Activated naive CD4-positive, alpha-beta T cell treated with anti-CD3 and anti-CD28 coated beads for 36 hours (primary cell): ENCODE data around the gene KRTAP9-7. TPM values are rescaled to one million over a fixed set of nuclear protein-coding genes. Genes with fewer than 3 reads are reported as not detected.

Experiments
- CTCF ChIA-PET: fragments of 350-600 bp; sonication (Branson Sonifier 250); formaldehyde crosslinking; loops from one replicate; lab custom pipeline; 2021; ENCODE audit warnings: antibody characterized with exemption; lab: Charles Lee
- DNase-seq: peaks from one replicate; pipeline ENCODE4 v3.0.0-alpha.2; 2020
- H3K27ac Mint-ChIP-seq: one replicate; pipeline ENCODE4 v1.8.0; 2021; ENCODE audit warnings: mild to moderate bottlenecking, mixed read lengths
- H3K27me3 Mint-ChIP-seq: one replicate; pipeline ENCODE4 v1.8.0; 2021; ENCODE audit warnings: low read depth, mixed read lengths
- H3K36me3 Mint-ChIP-seq: one replicate; pipeline ENCODE4 v1.8.0; 2021; ENCODE audit warnings: low read depth, mixed read lengths
- H3K4me1 Mint-ChIP-seq: one replicate; pipeline ENCODE4 v1.8.0; 2021; ENCODE audit warnings: low read depth, mixed read lengths
- H3K4me3 Mint-ChIP-seq: one replicate; pipeline ENCODE4 v1.8.0; 2021; ENCODE audit warnings: mild to moderate bottlenecking, moderate library complexity, mixed read lengths
- H3K9me3 Mint-ChIP-seq: one replicate; pipeline ENCODE4 v1.8.0; 2021; ENCODE audit warnings: mixed read lengths
- intact Hi-C: fragments of 100-400 bp; cut with micrococcal nuclease; formaldehyde crosslinking; loops from one replicate; pipeline ENCODE4 v1.15.1; 2023
- total RNA-seq, 2 experiments: library from RNA; stranded (reverse); gene quantifications; one replicate each; pipeline ENCODE4 v1.2.3, GENCODE V29; 2021

KRTAP9-7 gene
- total RNA-seq, 2 experiments from 2014 or later = not detected

- H3K4me1 Mint-ChIP-seq = peaks cover 47% of the 10 kb centered on the region
- CTCF ChIA-PET = interaction anchor here (0.6 to 1.0 kb wide), 2 partner anchors 12 to 223 kb away, joined by 3 to 5 read pairs; no protein-coding TSS in a partner anchor
- H3K36me3 Mint-ChIP-seq = no peaks in the 10 kb centered on the region
- no peak overlapping the region for H3K27ac Mint-ChIP-seq
- intact Hi-C loops = no loop called here
- H3K27me3 Mint-ChIP-seq = no peaks in the 10 kb centered on the region
- H3K9me3 Mint-ChIP-seq = no peaks in the 10 kb centered on the region
- H3K4me3 Mint-ChIP-seq = no peak overlapping the region
- no peak for DNase-seq
These were observed 35.6 kb downstream of the KRTAP9-7 start for GRCh38 chr17:41311111-41311510.

- Mint-ChIP-seq H3K36me3 (no peaks in the 10 kb centered on the region), H3K4me3 (no peak within 1 kb of the TSS), H3K27me3 (no peaks in the 10 kb centered on the region), H3K27ac (no peak within 1 kb of the TSS), H3K9me3 (peaks cover 9% of the 10 kb centered on the region), H3K4me1 (peaks cover 10% of the 10 kb centered on the region)
- DNase-seq = no peak
- CTCF ChIA-PET = interaction anchor here (0.6 to 1.4 kb wide), 3 partner anchors 14 to 348 kb away, joined by 3 to 4 read pairs (median 3); no protein-coding TSS in a partner anchor
- intact Hi-C loops = no loop called here
These were observed 39.8 kb downstream of the KRTAP9-7 start, which contains the start of gene KRTAP17-1 for GRCh38 chr17:41315204-41315794. TSS of gene KRTAP17-1 (minus strand) at chr17:41315710. CDS start at chr17:41315650, 60 bp downstream.

GRCh38 chr17:41315814-41316445, 40.4 kb downstream of the KRTAP9-7 start:
- H3K4me3 Mint-ChIP-seq = no peak overlapping the region
- CTCF ChIA-PET = no interaction called here
- H3K9me3 Mint-ChIP-seq = peaks cover 14% of the 10 kb centered on the region
- H3K36me3 Mint-ChIP-seq = no peaks in the 10 kb centered on the region
- no peak overlapping the region for H3K27ac Mint-ChIP-seq
- peaks cover 3% of the 10 kb centered on the region for H3K4me1 Mint-ChIP-seq
- intact Hi-C loops = no loop called here
- no peaks in the 10 kb centered on the region for H3K27me3 Mint-ChIP-seq
- DNase-seq = no peak

GRCh38 chr17:41318231-41318630, 42.7 kb downstream of the KRTAP9-7 start:
- H3K27ac Mint-ChIP-seq = no peak overlapping the region
- H3K4me1 Mint-ChIP-seq = peaks cover 6% of the 10 kb centered on the region
- no peaks in the 10 kb centered on the region for H3K27me3 Mint-ChIP-seq
- no peak for DNase-seq
- peaks cover 15% of the 10 kb centered on the region for H3K9me3 Mint-ChIP-seq
- H3K36me3 Mint-ChIP-seq = no peaks in the 10 kb centered on the region
- CTCF ChIA-PET = no interaction called here
- intact Hi-C loops = no loop called here
- no peak overlapping the region for H3K4me3 Mint-ChIP-seq

- no peak overlapping the region for H3K27ac Mint-ChIP-seq
- intact Hi-C loops = loop anchor here (1.0 to 5.0 kb wide), 8 partner anchors 174 to 700 kb away; no protein-coding TSS in a partner anchor
These were observed 46.8 kb downstream of the KRTAP9-7 start for GRCh38 chr17:41322094-41322902.

GRCh38 chr17:41322903-41323895, 47.7 kb downstream of the KRTAP9-7 start:
- peaks cover 40% of the 10 kb centered on the region for H3K4me1 Mint-ChIP-seq
- no peak overlapping the region for H3K27ac Mint-ChIP-seq
- no peak overlapping the region for H3K4me3 Mint-ChIP-seq

More at GRCh38 chr17:41322094-41322902, 46.8 kb downstream of the KRTAP9-7 start:
- no peaks in the 10 kb centered on the region for H3K36me3 Mint-ChIP-seq
- no peaks in the 10 kb centered on the region for H3K27me3 Mint-ChIP-seq
- CTCF ChIA-PET = interaction anchor here (0.6 to 2.2 kb wide), 31 partner anchors 8 to 444 kb away, joined by 3 to 14 read pairs (median 3); partner anchors contain the start of genes KRTAP16-1 and KRTAP29-1
- peak; percentile 28 for DNase-seq
- peaks cover 37% of the 10 kb centered on the region for H3K4me1 Mint-ChIP-seq
- H3K4me3 Mint-ChIP-seq = no peak overlapping the region
- peaks cover 15% of the 10 kb centered on the region for H3K9me3 Mint-ChIP-seq

GRCh38 chr17:41324180-41325075, 48.9 kb downstream of the KRTAP9-7 start:
- H3K27me3 Mint-ChIP-seq = no peaks in the 10 kb centered on the region
- H3K36me3 Mint-ChIP-seq = no peaks in the 10 kb centered on the region
- peaks cover 43% of the 10 kb centered on the region for H3K4me1 Mint-ChIP-seq
- DNase-seq = peak; percentile 53
- CTCF ChIA-PET = no interaction called here
- H3K4me3 Mint-ChIP-seq = no peak overlapping the region
- H3K9me3 Mint-ChIP-seq = peaks cover 14% of the 10 kb centered on the region
- H3K27ac Mint-ChIP-seq = no peak overlapping the region
- intact Hi-C loops = loop anchor here (5.0 kb wide), 5 partner anchors 223 to 702 kb away; no protein-coding TSS in a partner anchor

More at GRCh38 chr17:41322903-41323895, 47.7 kb downstream of the KRTAP9-7 start:
- Mint-ChIP-seq H3K9me3 (peaks cover 15% of the 10 kb centered on the region), H3K27me3 (no peaks in the 10 kb centered on the region), H3K36me3 (no peaks in the 10 kb centered on the region)
- CTCF ChIA-PET = interaction anchor here (0.8 to 2.2 kb wide), 26 partner anchors 9 to 406 kb away, joined by 3 to 14 read pairs (median 3); partner anchors contain the start of genes KRTAP16-1 and KRTAP29-1
- no peak for DNase-seq
- intact Hi-C loops = loop anchor here (1.0 to 5.0 kb wide), 8 partner anchors 173 to 701 kb away; no protein-coding TSS in a partner anchor

GRCh38 chr17:41325126-41325525, 49.6 kb downstream of the KRTAP9-7 start:
- peaks cover 43% of the 10 kb centered on the region for H3K4me1 Mint-ChIP-seq
- intact Hi-C loops = no loop called here
- no peak overlapping the region for H3K27ac Mint-ChIP-seq
- no peaks in the 10 kb centered on the region for H3K36me3 Mint-ChIP-seq
- H3K27me3 Mint-ChIP-seq = no peaks in the 10 kb centered on the region
- peaks cover 7% of the 10 kb centered on the region for H3K9me3 Mint-ChIP-seq
- no peak overlapping the region for H3K4me3 Mint-ChIP-seq
- DNase-seq = no peak
- CTCF ChIA-PET = no interaction called here

- Mint-ChIP-seq H3K36me3 (no peaks in the 10 kb centered on the region), H3K27me3 (no peaks in the 10 kb centered on the region), H3K9me3 (peaks cover 4% of the 10 kb centered on the region), H3K4me1 (peaks cover 43% of the 10 kb centered on the region), H3K27ac (no peak overlapping the region), H3K4me3 (no peak overlapping the region)
- intact Hi-C loops = loop anchor here (1.0 kb wide), 1 partner anchor 416 kb away; no protein-coding TSS in a partner anchor
- CTCF ChIA-PET = no interaction called here
- DNase-seq = no peak
These were observed 50.1 kb downstream of the KRTAP9-7 start for GRCh38 chr17:41325611-41326010.
